Embryonic facial prominence (tissue), 1 donor: Measurements from ENCODE around the gene TSHZ2.
"Not testable (repeated sequence)": the region's sequence is repeated elsewhere in the genome, so short reads cannot be mapped to it uniquely, and the experiment has no call there.

ENCODE experiments used
- DNase-seq: peaks from one replicate; pipeline ENCODE4 v3.0.0-alpha.2; 2016; ENCODE audit errors: extremely low spot score

TSHZ2 gene

GRCh38 chr20:53502820-53503219 is 530.7 kb downstream of the TSHZ2 start:
- no peak for DNase-seq

GRCh38 chr20:53503517-53503919 is 531.4 kb downstream of the TSHZ2 start:
- no peak for DNase-seq

GRCh38 chr20:53504106-53504505 is 531.9 kb downstream of the TSHZ2 start:
- DNase-seq: not testable (repeated sequence)

GRCh38 chr20:53510262-53510661 is 538.1 kb downstream of the TSHZ2 start:
- DNase-seq: no peak

GRCh38 chr20:53510704-53511103 is 538.5 kb downstream of the TSHZ2 start:
- DNase-seq: no peak

GRCh38 chr20:53512076-53512475 is 539.9 kb downstream of the TSHZ2 start:
- no peak for DNase-seq

GRCh38 chr20:53513168-53513488 is 541.0 kb downstream of the TSHZ2 start:
- no peak for DNase-seq

- no peak for DNase-seq
Observed at GRCh38 chr20:53513489-53514298, 541.5 kb downstream of the TSHZ2 start.

- no peak for DNase-seq
Observed at GRCh38 chr20:53515749-53516148, 543.6 kb downstream of the TSHZ2 start.

- DNase-seq: no peak
Observed at GRCh38 chr20:53517146-53517545, 545.0 kb downstream of the TSHZ2 start.

- not testable (repeated sequence) for DNase-seq
Observed at GRCh38 chr20:53521421-53521820, 549.3 kb downstream of the TSHZ2 start.

- DNase-seq: no peak
Observed at GRCh38 chr20:53522026-53522425, 549.9 kb downstream of the TSHZ2 start.

GRCh38 chr20:53522696-53523095 is 550.5 kb downstream of the TSHZ2 start:
- DNase-seq: no peak

GRCh38 chr20:53523615-53524014 is 551.5 kb downstream of the TSHZ2 start:
- DNase-seq: not testable (repeated sequence)

- no peak for DNase-seq
Observed at GRCh38 chr20:53524589-53525312, 552.6 kb downstream of the TSHZ2 start.

- no peak for DNase-seq
Observed at GRCh38 chr20:53527196-53527595, 555.0 kb downstream of the TSHZ2 start.

GRCh38 chr20:53529658-53530057 is 557.5 kb downstream of the TSHZ2 start:
- DNase-seq: no peak

GRCh38 chr20:53530440-53530839 is 558.3 kb downstream of the TSHZ2 start:
- no peak for DNase-seq

GRCh38 chr20:53532654-53533312 is 560.6 kb downstream of the TSHZ2 start:
- DNase-seq: not testable (repeated sequence)

- no peak for DNase-seq
Observed at GRCh38 chr20:53533500-53533899, 561.3 kb downstream of the TSHZ2 start.

GRCh38 chr20:53534037-53534436 is 561.9 kb downstream of the TSHZ2 start:
- DNase-seq: no peak

- no peak for DNase-seq
Observed at GRCh38 chr20:53535878-53536277, 563.7 kb downstream of the TSHZ2 start.

GRCh38 chr20:53536382-53536781 is 564.2 kb downstream of the TSHZ2 start:
- DNase-seq: not testable (repeated sequence)
